HEK293T (cell line): Measurements from ENCODE around the gene PASD1.

ENCODE experiments used
- BHLHE40 ChIP-seq: fragments of 450-650 bp; IDR thresholded peaks from 2 replicates; pipeline ENCODE4 v1.6.1; 2016; ENCODE audit warnings: mild to moderate bottlenecking, moderate library complexity, borderline replicate concordance
- FOXA1 ChIP-seq: fragments of 450-650 bp; IDR thresholded peaks from 2 replicates; pipeline ENCODE4 v1.6.1; 2016; ENCODE audit warnings: mild to moderate bottlenecking
- SUZ12 ChIP-seq: fragments of 450-650 bp; IDR thresholded peaks from 2 replicates; pipeline ENCODE4 v1.6.1; 2016; ENCODE audit warnings: mild to moderate bottlenecking

DNA sequence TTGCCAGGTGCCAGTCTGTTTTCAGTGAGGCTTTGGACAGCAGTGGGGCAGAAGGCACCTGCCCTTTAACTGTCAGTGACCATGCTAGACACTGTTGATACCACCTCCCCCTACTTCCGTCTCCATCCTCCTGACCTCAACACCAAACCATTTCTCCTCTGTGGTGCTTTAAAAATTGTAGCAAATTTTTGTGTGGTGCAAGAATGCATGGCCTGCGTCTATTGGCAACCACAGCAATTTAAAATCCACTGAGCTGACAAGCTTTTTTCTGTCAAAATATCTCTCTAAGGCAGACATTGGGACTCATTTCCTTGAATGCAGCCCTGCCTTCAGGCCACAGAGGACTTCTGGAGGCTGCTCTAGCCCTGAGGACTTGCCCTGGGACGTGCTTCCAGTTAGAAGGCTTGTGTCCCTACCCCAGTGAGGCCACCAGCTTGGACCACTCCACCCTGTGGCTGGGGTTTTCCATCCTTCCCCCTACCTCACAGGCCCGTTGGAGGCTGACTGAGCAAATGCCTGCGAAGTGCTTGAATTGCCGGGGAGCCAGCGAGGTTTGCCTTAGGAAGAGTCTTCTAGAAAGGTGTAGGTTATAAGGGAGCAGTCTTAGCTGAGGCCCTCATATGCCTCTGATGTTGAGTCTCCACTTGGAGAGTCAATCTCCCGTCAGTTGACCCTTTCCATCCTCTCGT, 138.7 kb downstream of the PASD1 start:
- TF ChIP-seq FOXA1 (no peak), BHLHE40 (no peak), SUZ12 (no peak)
